Testis (tissue), 2 donors: Measurements from ENCODE around the gene DENND2A.

ENCODE experiments used
- CTCF ChIP-seq, 3 experiments: fragments of 450-650 bp in 2 of 3; fragments of 200-600 bp in 1 of 3; sonication (generic) in 1 of 3; IDR thresholded peaks; one replicate each; pipeline ENCODE4 v1.5.1; 2016 to 2019; ENCODE audit warnings: antibody characterized with exemption in 3 of 3, mild to moderate bottlenecking in 2 of 3, moderate library complexity in 1 of 3
- POLR2A ChIP-seq: fragments of 450-650 bp; IDR thresholded peaks from one replicate; pipeline ENCODE4 v1.6.1; 2017; ENCODE audit warnings: antibody characterized with exemption, mild to moderate bottlenecking, moderate library complexity

GRCh38 chr7:140685407-140686087, 44.9 kb upstream of the DENND2A start:
- TF ChIP-seq CTCF (IDR thresholded peaks at IDR 0.05), result no peak
- no peak for TF ChIP-seq POLR2A
